ENCODE measurements around the gene ARHGEF17.
"Not testable (repeated sequence)": the region's sequence is repeated elsewhere in the genome, so short reads cannot be mapped to it uniquely, and the experiment has no call there.

Gene ARHGEF17

GRCh38 chr11:73273222-73273895, 34.7 kb upstream of the ARHGEF17 start:
- DNase-seq (ENCODE audit: low read depth, low spot score): no peak

GRCh38 chr11:73274191-73274590, 33.9 kb upstream of the ARHGEF17 start:
- not testable (repeated sequence) for DNase-seq (ENCODE audit: low read depth, low spot score)

GRCh38 chr11:73274722-73275380, 33.2 kb upstream of the ARHGEF17 start:
- no peak for DNase-seq (ENCODE audit: low read depth, low spot score)

GRCh38 chr11:73275381-73275750, 32.7 kb upstream of the ARHGEF17 start:
- DNase-seq (ENCODE audit: low read depth, low spot score): no peak

GRCh38 chr11:73277467-73277866, 30.6 kb upstream of the ARHGEF17 start:
- DNase-seq (ENCODE audit: low read depth, low spot score): no peak

- peak; percentile 18 for DNase-seq (ENCODE audit: low read depth, low spot score)
Observed at GRCh38 chr11:73280626-73281025, 27.4 kb upstream of the ARHGEF17 start.

- no peak for DNase-seq (ENCODE audit: low read depth, low spot score)
Observed at GRCh38 chr11:73281201-73281741, 26.8 kb upstream of the ARHGEF17 start.

GRCh38 chr11:73281796-73282660, 26.0 kb upstream of the ARHGEF17 start:
- no peak for DNase-seq (ENCODE audit: low read depth, low spot score)

GRCh38 chr11:73283276-73284000, 24.6 kb upstream of the ARHGEF17 start:
- DNase-seq (ENCODE audit: low read depth, low spot score): no peak

GRCh38 chr11:73284106-73284505, 24.0 kb upstream of the ARHGEF17 start:
- no peak for DNase-seq (ENCODE audit: low read depth, low spot score)

GRCh38 chr11:73285721-73286120, 22.4 kb upstream of the ARHGEF17 start:
- no peak for DNase-seq (ENCODE audit: low read depth, low spot score)

- no peak for DNase-seq (ENCODE audit: low read depth, low spot score)
Observed at GRCh38 chr11:73286240-73286810, 21.8 kb upstream of the ARHGEF17 start.

GRCh38 chr11:73287400-73288101, 20.5 kb upstream of the ARHGEF17 start:
- no peak for DNase-seq (ENCODE audit: low read depth, low spot score)

- no peak for DNase-seq (ENCODE audit: low read depth, low spot score)
Observed at GRCh38 chr11:73288192-73288872, 19.7 kb upstream of the ARHGEF17 start.

- DNase-seq (ENCODE audit: low read depth, low spot score): peak; percentile 87
Observed at GRCh38 chr11:73288873-73289707, 19.0 kb upstream of the ARHGEF17 start.

GRCh38 chr11:73290536-73290935, 17.5 kb upstream of the ARHGEF17 start:
- no peak for DNase-seq (ENCODE audit: low read depth, low spot score)

- DNase-seq (ENCODE audit: low read depth, low spot score): no peak
Observed at GRCh38 chr11:73291196-73291595, 16.9 kb upstream of the ARHGEF17 start.

GRCh38 chr11:73291781-73292524, 16.1 kb upstream of the ARHGEF17 start:
- DNase-seq (ENCODE audit: low read depth, low spot score): no peak
